Measurements from ENCODE around the gene AKIP1. TPM values are rescaled to one million over a fixed set of nuclear protein-coding genes. Genes with fewer than 3 reads are reported as not detected.
"Not testable (repeated sequence)": the region's sequence is repeated elsewhere in the genome, so short reads cannot be mapped to it uniquely, and the experiment has no call there.

Gene AKIP1
- total RNA-seq, 4 donors from 2014 or later: 2.6 to 32.7 (median 14.6) TPM

GRCh38 chr11:8870411-8871170 lies 40.4 kb upstream of the AKIP1 start:
- Histone ChIP-seq H3K36me3 (no peaks in the 10 kb centered on the region), H3K27ac (peak overlapping the region; percentile 85 to 96), H3K4me1 (peaks cover 0 to 5% of the 10 kb centered on the region in 2 donors), H3K9me3 (no peaks in the 10 kb centered on the region), H3K27me3 (no peaks in the 10 kb centered on the region), H3K4me3 (peak overlapping the region; percentile 59 to 93)
- no peak for TF ChIP-seq CTCF (IDR thresholded peaks at IDR 0.05)
- no peak for TF ChIP-seq POLR2A (IDR thresholded peaks at IDR 0.05)
- intact Hi-C loops (cut with DNase I; ENCODE audit: low total_unique reads): no loop called here
- DNase-seq: peak; percentile 64 to 66

GRCh38 chr11:8871171-8871775 lies 39.7 kb upstream of the AKIP1 start:
- Histone ChIP-seq H3K9me3 (no peaks in the 10 kb centered on the region), H3K27ac (peak overlapping the region; percentile 85 to 96), H3K4me3 (peak overlapping the region; percentile 59 to 93), H3K4me1 (peaks cover 0 to 5% of the 10 kb centered on the region in 2 donors), H3K27me3 (no peaks in the 10 kb centered on the region), H3K36me3 (no peaks in the 10 kb centered on the region)
- TF ChIP-seq CTCF (IDR thresholded peaks at IDR 0.05): no peak
- TF ChIP-seq POLR2A (IDR thresholded peaks at IDR 0.05): peak; percentile 29 to 51
- intact Hi-C loops (cut with DNase I; ENCODE audit: low total_unique reads): no loop called here
- peak; percentile 78 to 88 for DNase-seq

GRCh38 chr11:8871962-8872361 lies 39.0 kb upstream of the AKIP1 start:
- Histone ChIP-seq H3K4me1 (peaks cover 0 to 5% of the 10 kb centered on the region in 2 donors), H3K36me3 (no peaks in the 10 kb centered on the region), H3K4me3 (peak overlapping the region in 1 of 2 donors; percentile 93), H3K9me3 (no peaks in the 10 kb centered on the region), H3K27me3 (no peaks in the 10 kb centered on the region), H3K27ac (peak overlapping the region; percentile 85 to 96)
- no peak for DNase-seq
- TF ChIP-seq CTCF (IDR thresholded peaks at IDR 0.05) (no peak), POLR2A (IDR thresholded peaks at IDR 0.05) (no peak)
- intact Hi-C loops (cut with DNase I; ENCODE audit: low total_unique reads): no loop called here

- H3K27me3 ChIP-seq: no peaks in the 10 kb centered on the region
- no peaks in the 10 kb centered on the region for H3K36me3 ChIP-seq
- H3K4me1 ChIP-seq: peaks cover 0 to 5% of the 10 kb centered on the region in 2 donors
- intact Hi-C loops (cut with DNase I; ENCODE audit: low total_unique reads): no loop called here
- TF ChIP-seq POLR2A (IDR thresholded peaks at IDR 0.05): no peak
- TF ChIP-seq CTCF (IDR thresholded peaks at IDR 0.05): no peak
- H3K4me3 ChIP-seq: no peak overlapping the region
- no peaks in the 10 kb centered on the region for H3K9me3 ChIP-seq
- H3K27ac ChIP-seq: peak overlapping the region; percentile 26 to 29
- no peak for DNase-seq
Observed at GRCh38 chr11:8873741-8874405, 37.1 kb upstream of the AKIP1 start.

- no peaks in the 10 kb centered on the region for H3K4me1 ChIP-seq
- TF ChIP-seq CTCF (IDR thresholded peaks at IDR 0.05) (no peak), POLR2A (IDR thresholded peaks at IDR 0.05) (no peak)
- H3K27ac ChIP-seq: no peak overlapping the region
- no peaks in the 10 kb centered on the region for H3K9me3 ChIP-seq
- no peak overlapping the region for H3K4me3 ChIP-seq
- no peaks in the 10 kb centered on the region for H3K27me3 ChIP-seq
- no peak for DNase-seq
- H3K36me3 ChIP-seq: no peaks in the 10 kb centered on the region
- intact Hi-C loops (cut with DNase I; ENCODE audit: low total_unique reads): no loop called here
Observed at GRCh38 chr11:8878771-8879170, 32.2 kb upstream of the AKIP1 start.

- DNase-seq; H3K27ac ChIP-seq; H3K27me3 ChIP-seq; H3K36me3 ChIP-seq; H3K4me3 ChIP-seq; intact Hi-C loops (cut with DNase I; ENCODE audit: low total_unique reads); H3K9me3 ChIP-seq; H3K4me1 ChIP-seq: not testable (repeated sequence)
Observed at GRCh38 chr11:8881585-8881984, 29.4 kb upstream of the AKIP1 start.
